ENCODE data around the gene SLC35F4.
"Not testable (repeated sequence)": the region's sequence is repeated elsewhere in the genome, so short reads cannot be mapped to it uniquely, and the experiment has no call there.

Gene SLC35F4

GRCh38 chr14:57760896-57761295 is 105.0 kb downstream of the SLC35F4 start:
- Histone ChIP-seq H4K20me1 (ENCODE audit: insufficient read depth, low read length, poor library complexity, severe bottlenecking) (no peaks in the 10 kb centered on the region), H3K9me3 (ENCODE audit: insufficient read depth, low read depth, low read length) (no peaks in the 10 kb centered on the region), H3K4me1 (ENCODE audit: insufficient read depth, low read length, poor library complexity, severe bottlenecking) (no peaks in the 10 kb centered on the region), H2AFZ (ENCODE audit: low read length) (no peak overlapping the region), H3K79me2 (ENCODE audit: insufficient read depth, low read length) (no peaks in the 10 kb centered on the region), H3K4me2 (ENCODE audit: low read depth, low read length, poor library complexity, severe bottlenecking) (no peak overlapping the region), H3K4me3 (ENCODE audit: low read length, poor library complexity, severe bottlenecking) (no peak overlapping the region), H3F3A (ENCODE audit: low read depth) (no peaks in the 10 kb centered on the region), H3K36me3 (ENCODE audit: insufficient read depth, low read length) (no peaks in the 10 kb centered on the region), H3K27me3 (ENCODE audit: insufficient read depth, low read length, poor library complexity, severe bottlenecking) (no peaks in the 10 kb centered on the region), H3K9ac (ENCODE audit: low read depth, low read length, poor library complexity, severe bottlenecking) (no peak overlapping the region), H3K9me2 (replicated peaks; ENCODE audit: low read depth, low read length) (no peaks in the 10 kb centered on the region)
- TF ChIP-seq EZH2phosphoT487 (IDR thresholded peaks at IDR 0.05; ENCODE audit: borderline replicate concordance): no peak

DNA sequence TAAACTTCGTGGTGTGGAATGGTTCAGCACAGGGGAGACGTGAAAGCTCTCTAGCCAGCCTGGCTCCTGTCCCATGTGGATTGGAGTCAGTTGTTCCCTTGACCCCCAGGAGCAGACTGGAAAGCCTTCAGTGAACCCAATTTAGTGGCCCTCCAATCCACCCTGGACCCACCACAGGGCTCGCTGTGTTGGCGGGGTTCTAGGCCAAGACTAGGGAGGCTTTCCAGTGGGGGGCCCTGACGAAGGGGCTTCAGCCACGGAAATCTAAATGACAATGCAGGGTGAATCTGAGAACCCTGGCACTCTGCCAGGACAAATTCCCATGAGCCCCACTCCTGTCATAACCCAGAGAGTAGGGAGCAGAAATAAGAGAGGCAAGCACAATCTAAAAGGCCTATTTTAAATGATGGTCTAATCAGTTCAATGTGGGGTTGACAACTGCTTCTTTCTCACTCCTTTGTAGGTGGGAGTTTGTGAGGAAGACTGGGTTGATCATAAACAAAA is 110.8 kb downstream of the SLC35F4 start:
- no peak overlapping the region for H3K4me2 ChIP-seq (ENCODE audit: low read depth, low read length, poor library complexity, severe bottlenecking)
- H3K79me2 ChIP-seq (ENCODE audit: insufficient read depth, low read length): no peaks in the 10 kb centered on the region
- no peak overlapping the region for H3K9ac ChIP-seq (ENCODE audit: low read depth, low read length, poor library complexity, severe bottlenecking)
- no peaks in the 10 kb centered on the region for H3K36me3 ChIP-seq (ENCODE audit: insufficient read depth, low read length)
- H3K9me2 ChIP-seq (replicated peaks; ENCODE audit: low read depth, low read length): no peaks in the 10 kb centered on the region
- H3K4me1 ChIP-seq (ENCODE audit: insufficient read depth, low read length, poor library complexity, severe bottlenecking): no peaks in the 10 kb centered on the region
- no peaks in the 10 kb centered on the region for H4K20me1 ChIP-seq (ENCODE audit: insufficient read depth, low read length, poor library complexity, severe bottlenecking)
- H2AFZ ChIP-seq (ENCODE audit: low read length): no peak overlapping the region
- no peak overlapping the region for H3K4me3 ChIP-seq (ENCODE audit: low read length, poor library complexity, severe bottlenecking)
- H3K9me3 ChIP-seq (ENCODE audit: insufficient read depth, low read depth, low read length): no peaks in the 10 kb centered on the region
- TF ChIP-seq CTCF (conservative IDR thresholded peaks at IDR 0.05; ENCODE audit: low read length) (no peak), EZH2phosphoT487 (IDR thresholded peaks at IDR 0.05; ENCODE audit: borderline replicate concordance) (no peak)
- H3F3A ChIP-seq (ENCODE audit: low read depth): no peaks in the 10 kb centered on the region
- no peaks in the 10 kb centered on the region for H3K27me3 ChIP-seq (ENCODE audit: insufficient read depth, low read length, poor library complexity, severe bottlenecking)

DNA sequence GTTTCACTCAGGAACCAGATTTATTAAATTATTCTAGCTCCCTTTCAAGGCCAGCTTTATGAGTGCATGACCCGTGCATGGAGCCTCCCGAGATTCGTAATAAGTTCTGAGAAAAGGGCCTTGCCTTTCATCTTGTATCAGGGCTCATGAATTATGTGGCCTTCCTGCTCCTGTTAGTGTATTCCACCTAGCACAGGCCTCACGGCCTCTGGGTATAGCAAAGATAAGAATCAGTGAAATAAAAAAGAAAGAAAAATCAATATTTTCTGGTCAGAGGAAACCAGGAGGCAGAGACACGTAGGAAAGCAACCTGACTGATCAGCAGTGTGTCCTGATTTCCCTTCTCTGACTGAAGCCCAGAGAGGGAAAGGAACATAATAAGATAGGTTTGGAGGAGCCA is 111.4 kb downstream of the SLC35F4 start:
- no peak overlapping the region for H2AFZ ChIP-seq (ENCODE audit: low read length)
- H3K4me2 ChIP-seq (ENCODE audit: low read depth, low read length, poor library complexity, severe bottlenecking): no peak overlapping the region
- no peaks in the 10 kb centered on the region for H4K20me1 ChIP-seq (ENCODE audit: insufficient read depth, low read length, poor library complexity, severe bottlenecking)
- no peaks in the 10 kb centered on the region for H3K9me3 ChIP-seq (ENCODE audit: insufficient read depth, low read depth, low read length)
- no peaks in the 10 kb centered on the region for H3K79me2 ChIP-seq (ENCODE audit: insufficient read depth, low read length)
- no peaks in the 10 kb centered on the region for H3K4me1 ChIP-seq (ENCODE audit: insufficient read depth, low read length, poor library complexity, severe bottlenecking)
- no peaks in the 10 kb centered on the region for H3F3A ChIP-seq (ENCODE audit: low read depth)
- H3K27me3 ChIP-seq (ENCODE audit: insufficient read depth, low read length, poor library complexity, severe bottlenecking): no peaks in the 10 kb centered on the region
- no peaks in the 10 kb centered on the region for H3K36me3 ChIP-seq (ENCODE audit: insufficient read depth, low read length)
- no peaks in the 10 kb centered on the region for H3K9me2 ChIP-seq (replicated peaks; ENCODE audit: low read depth, low read length)
- TF ChIP-seq CTCF (conservative IDR thresholded peaks at IDR 0.05; ENCODE audit: low read length) (no peak), EZH2phosphoT487 (IDR thresholded peaks at IDR 0.05; ENCODE audit: borderline replicate concordance) (no peak)
- H3K4me3 ChIP-seq (ENCODE audit: low read length, poor library complexity, severe bottlenecking): no peak overlapping the region
- H3K9ac ChIP-seq (ENCODE audit: low read depth, low read length, poor library complexity, severe bottlenecking): no peak overlapping the region

- Histone ChIP-seq H3K9me2 (replicated peaks; ENCODE audit: low read depth, low read length) (no peaks in the 10 kb centered on the region), H3K36me3 (ENCODE audit: insufficient read depth, low read length) (no peaks in the 10 kb centered on the region), H3K9me3 (ENCODE audit: insufficient read depth, low read depth, low read length) (no peaks in the 10 kb centered on the region), H3K4me1 (ENCODE audit: insufficient read depth, low read length, poor library complexity, severe bottlenecking) (no peaks in the 10 kb centered on the region), H4K20me1 (ENCODE audit: insufficient read depth, low read length, poor library complexity, severe bottlenecking) (no peaks in the 10 kb centered on the region), H3K4me2 (ENCODE audit: low read depth, low read length, poor library complexity, severe bottlenecking) (no peak overlapping the region), H3F3A (ENCODE audit: low read depth) (no peaks in the 10 kb centered on the region), H3K27me3 (ENCODE audit: insufficient read depth, low read length, poor library complexity, severe bottlenecking) (no peaks in the 10 kb centered on the region), H3K4me3 (ENCODE audit: low read length, poor library complexity, severe bottlenecking) (no peak overlapping the region), H3K79me2 (ENCODE audit: insufficient read depth, low read length) (no peaks in the 10 kb centered on the region), H2AFZ (ENCODE audit: low read length) (no peak overlapping the region), H3K9ac (ENCODE audit: low read depth, low read length, poor library complexity, severe bottlenecking) (no peak overlapping the region)
- TF ChIP-seq CTCF (conservative IDR thresholded peaks at IDR 0.05; ENCODE audit: low read length) (no peak), EZH2phosphoT487 (IDR thresholded peaks at IDR 0.05; ENCODE audit: borderline replicate concordance) (no peak)
These were observed 112.1 kb downstream of the SLC35F4 start for GRCh38 chr14:57753821-57754220.

GRCh38 chr14:57752142-57752695 is 113.7 kb downstream of the SLC35F4 start:
- H4K20me1 ChIP-seq (ENCODE audit: insufficient read depth, low read length, poor library complexity, severe bottlenecking); H3K79me2 ChIP-seq (ENCODE audit: insufficient read depth, low read length); H3K4me2 ChIP-seq (ENCODE audit: low read depth, low read length, poor library complexity, severe bottlenecking); H3K4me1 ChIP-seq (ENCODE audit: insufficient read depth, low read length, poor library complexity, severe bottlenecking); H3K9ac ChIP-seq (ENCODE audit: low read depth, low read length, poor library complexity, severe bottlenecking); H3K27me3 ChIP-seq (ENCODE audit: insufficient read depth, low read length, poor library complexity, severe bottlenecking); H3K9me2 ChIP-seq (replicated peaks; ENCODE audit: low read depth, low read length); H3F3A ChIP-seq (ENCODE audit: low read depth); H3K36me3 ChIP-seq (ENCODE audit: insufficient read depth, low read length); H3K9me3 ChIP-seq (ENCODE audit: insufficient read depth, low read depth, low read length); H2AFZ ChIP-seq (ENCODE audit: low read length); H3K4me3 ChIP-seq (ENCODE audit: low read length, poor library complexity, severe bottlenecking): not testable (repeated sequence)
